GM23338 (cell line): ENCODE data around the gene RHBDF2. TPM values are rescaled to one million over a fixed set of nuclear protein-coding genes. Genes with fewer than 3 reads are reported as not detected.

Source experiments
- ATAC-seq: fragments of 200-7000 bp; cut with Tn5 transposase; 3 replicates; pipeline ENCODE4 v1.9.1; 2020
- DNase-seq: peaks from one replicate; pipeline ENCODE4 v3.0.0-alpha.2; 2015; ENCODE audit warnings: low spot score
- H2AFZ ChIP-seq: fragments of 200-600 bp; sonication (generic); 2 replicates; pipeline ENCODE4 v1.8.0; 2016; ENCODE audit warnings: antibody characterized with exemption, mild to moderate bottlenecking, moderate library complexity
- H3F3A ChIP-seq: fragments of 200-600 bp; sonication (generic); replicated peaks from 2 replicates; pipeline ENCODE4 v1.8.0; 2017; ENCODE audit warnings: antibody characterized with exemption, mixed run types, low read depth
- H3K27ac ChIP-seq: fragments of 200-600 bp; sonication (generic); 2 replicates; pipeline ENCODE4 v1.6.1; 2016; ENCODE audit warnings: low read depth
- H3K27me3 ChIP-seq: fragments of 200-600 bp; sonication (generic); 2 replicates; pipeline ENCODE4 v1.8.0; 2016; ENCODE audit warnings: mild to moderate bottlenecking, mixed run types, moderate library complexity; ENCODE audit not compliant: insufficient read depth
- H3K36me3 ChIP-seq: fragments of 200-600 bp; sonication (generic); 2 replicates; pipeline ENCODE4 v1.8.0; 2016; ENCODE audit warnings: mild to moderate bottlenecking; ENCODE audit not compliant: insufficient read depth
- H3K4me1 ChIP-seq: fragments of 200-600 bp; sonication (generic); 2 replicates; pipeline ENCODE4 v1.8.0; 2016; ENCODE audit warnings: mild to moderate bottlenecking, moderate library complexity; ENCODE audit not compliant: insufficient read depth
- H3K4me2 ChIP-seq: fragments of 200-600 bp; sonication (generic); 2 replicates; pipeline ENCODE4 v1.7.1; 2017; ENCODE audit warnings: mixed run types
- H3K4me3 ChIP-seq: fragments of 200-600 bp; sonication (generic); 2 replicates; pipeline ENCODE4 v1.6.1; 2016; ENCODE audit warnings: mixed run types
- H3K79me2 ChIP-seq: fragments of 200-600 bp; sonication (generic); replicated peaks from 2 replicates; pipeline ENCODE4 v1.8.0; 2017; ENCODE audit warnings: mild to moderate bottlenecking; ENCODE audit not compliant: insufficient read depth
- H3K9me2 ChIP-seq: fragments of 200-600 bp; sonication (generic); 2 replicates; pipeline ENCODE4 v1.8.0; 2017; ENCODE audit not compliant: insufficient read depth
- H4K20me1 ChIP-seq: fragments of 200-600 bp; sonication (generic); replicated peaks from 2 replicates; pipeline ENCODE4 v1.8.0; 2017; ENCODE audit warnings: mild to moderate bottlenecking; ENCODE audit not compliant: insufficient read depth
- H3K27ac Mint-ChIP-seq: 2 replicates; pipeline ENCODE4 v1.8.0; 2020; ENCODE audit warnings: inconsistent platforms, mild to moderate bottlenecking, moderate library complexity, mixed read lengths
- H3K27me3 Mint-ChIP-seq: 3 replicates; pipeline ENCODE4 v1.8.0; 2022; ENCODE audit warnings: low read depth, mild to moderate bottlenecking, moderate library complexity, mixed read lengths, inconsistent platforms; ENCODE audit not compliant: insufficient read depth, poor library complexity
- H3K36me3 Mint-ChIP-seq: 3 replicates; pipeline ENCODE4 v1.8.0; 2021; ENCODE audit warnings: low read depth, mild to moderate bottlenecking, inconsistent platforms, moderate library complexity, mixed read lengths
- H3K4me1 Mint-ChIP-seq: 3 replicates; pipeline ENCODE4 v1.8.0; 2020; ENCODE audit warnings: mild to moderate bottlenecking, inconsistent platforms, mixed read lengths
- H3K4me3 Mint-ChIP-seq: 3 replicates; pipeline ENCODE4 v1.8.0; 2021; ENCODE audit warnings: moderate library complexity, mild to moderate bottlenecking, inconsistent platforms, mixed read lengths
- H3K9me3 Mint-ChIP-seq: 3 replicates; pipeline ENCODE4 v1.8.0; 2020; ENCODE audit warnings: moderate library complexity, mild to moderate bottlenecking, inconsistent platforms, mixed read lengths
- CREB1 ChIP-seq: fragments of 250-450 bp; sonication (Bioruptor Pico); IDR thresholded peaks from 2 replicates; pipeline ENCODE4 v1.5.0; 2020; ENCODE audit warnings: low read depth, mild to moderate bottlenecking, moderate library complexity
- EZH2 ChIP-seq: fragments of 200-600 bp; sonication (generic); IDR thresholded peaks from one replicate; pipeline ENCODE4 v1.8.0; 2017; ENCODE audit warnings: antibody characterized with exemption, mild to moderate bottlenecking, low read depth; ENCODE audit not compliant: unreplicated experiment
- EZH2phosphoT487 ChIP-seq: fragments of 200-600 bp; sonication (generic); IDR thresholded peaks from one replicate; pipeline ENCODE4 v1.8.1; 2018; ENCODE audit warnings: antibody characterized with exemption; ENCODE audit not compliant: unreplicated experiment
- JUNB ChIP-seq: IDR thresholded peaks from one replicate; pipeline ENCODE4 v1.6.1; 2016; ENCODE audit warnings: antibody characterized with exemption; ENCODE audit not compliant: unreplicated experiment
- NANOG ChIP-seq: IDR thresholded peaks from 2 replicates; pipeline ENCODE4 v1.6.1; 2016; ENCODE audit warnings: antibody characterized with exemption, borderline replicate concordance
- POLR2AphosphoS5 ChIP-seq: IDR thresholded peaks from 2 replicates; pipeline ENCODE4 v1.6.1; 2016; ENCODE audit warnings: antibody characterized with exemption, low read depth
- STAT1 ChIP-seq: IDR thresholded peaks from one replicate; pipeline ENCODE4 v1.6.1; 2016; ENCODE audit warnings: antibody characterized with exemption; ENCODE audit not compliant: unreplicated experiment
- ZNF114 ChIP-seq: fragments of 250-450 bp; sonication (Bioruptor Pico); IDR thresholded peaks from 2 replicates; pipeline ENCODE4 v1.5.0; 2020; ENCODE audit warnings: mild to moderate bottlenecking, moderate library complexity
- ZNF331 ChIP-seq: fragments of 250-450 bp; sonication (Bioruptor Pico); IDR thresholded peaks from 2 replicates; pipeline ENCODE4 v1.5.0; 2020; ENCODE audit warnings: low read depth, mild to moderate bottlenecking, moderate library complexity
- polyA plus RNA-seq: library from polyadenylated mRNA; unstranded; fragments of >200 nt; fragmentation: Nextera tagmentation; extraction: Ambion mirVana; gene quantifications from 2 replicates; pipeline ENCODE4 v1.2.1, GENCODE V29; 2016
- total RNA-seq: library from RNA; depleted of rRNA; stranded (reverse); fragments of >200 nt; shearing (Covaris generic); gene quantifications from 2 replicates; pipeline ENCODE4 v1.2.3, GENCODE V29; 2014
- TF ChIP-seq, protein P1 (sequence below): IDR thresholded peaks from 2 replicates; pipeline ENCODE4 v1.6.1; 2016; ENCODE audit warnings: antibody characterized with exemption
- TF ChIP-seq, protein P2 (sequence below), 2 experiments: fragments of 200-600 bp in 1 of 2; sonication (generic) in 1 of 2; conservative IDR thresholded peaks; 2 replicates each; pipeline versions ENCODE4 v1.5.1 to v1.6.1; 2016 to 2017; ENCODE audit warnings: antibody characterized with exemption in 2 of 2, low read depth in 2 of 2, mild to moderate bottlenecking in 2 of 2, moderate library complexity in 1 of 2
- TF ChIP-seq, protein P3 (sequence below): fragments of 250-450 bp; sonication (Bioruptor Pico); IDR thresholded peaks from 2 replicates; pipeline ENCODE4 v1.5.0; 2020; ENCODE audit warnings: mild to moderate bottlenecking, moderate library complexity

RHBDF2 gene
- total and polyA plus RNA-seq, 2 experiments from 2014 or later: 9.4 to 29.5 TPM

GRCh38 chr17:76497699-76497978 is 3.6 kb downstream of the RHBDF2 start:
- Histone ChIP-seq H3K79me2 (peaks cover 3% of the 10 kb centered on the region; the same call in 1 of the 2 replicates), H3K27me3 (peaks cover 4% of the 10 kb centered on the region; the same call in 1 of the 2 replicates), H2AFZ (no peak overlapping the region), H3K9me2 (no peaks in the 10 kb centered on the region), H3K4me2 (peak overlapping the region; percentile 60; the same call in 1 of the 2 replicates), H3F3A (0 out of 2 replicates have a peak, but pooled peaks cover 3% of the 10 kb centered on the region), H3K36me3 (no peaks in the 10 kb centered on the region), H3K27ac (no peak overlapping the region), H3K4me1 (peaks cover 32% of the 10 kb centered on the region), H4K20me1 (peaks cover 6% of the 10 kb centered on the region; the same call in 1 of the 2 replicates), H3K4me3 (no peak overlapping the region)
- ATAC-seq: no peak
- H3K36me3 Mint-ChIP-seq: no peaks in the 10 kb centered on the region
- no peak overlapping the region for H3K4me3 Mint-ChIP-seq
- H3K27ac Mint-ChIP-seq: no peak overlapping the region
- peaks cover 57% of the 10 kb centered on the region for H3K4me1 Mint-ChIP-seq
- peaks cover 19% of the 10 kb centered on the region for H3K27me3 Mint-ChIP-seq
- H3K9me3 Mint-ChIP-seq: no peaks in the 10 kb centered on the region
- DNase-seq: no peak
- TF ChIP-seq, protein P1, sequence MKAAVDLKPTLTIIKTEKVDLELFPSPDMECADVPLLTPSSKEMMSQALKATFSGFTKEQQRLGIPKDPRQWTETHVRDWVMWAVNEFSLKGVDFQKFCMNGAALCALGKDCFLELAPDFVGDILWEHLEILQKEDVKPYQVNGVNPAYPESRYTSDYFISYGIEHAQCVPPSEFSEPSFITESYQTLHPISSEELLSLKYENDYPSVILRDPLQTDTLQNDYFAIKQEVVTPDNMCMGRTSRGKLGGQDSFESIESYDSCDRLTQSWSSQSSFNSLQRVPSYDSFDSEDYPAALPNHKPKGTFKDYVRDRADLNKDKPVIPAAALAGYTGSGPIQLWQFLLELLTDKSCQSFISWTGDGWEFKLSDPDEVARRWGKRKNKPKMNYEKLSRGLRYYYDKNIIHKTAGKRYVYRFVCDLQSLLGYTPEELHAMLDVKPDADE: no peak
- TF ChIP-seq ZNF331 (CRISPR knock-in tag): no peak
- TF ChIP-seq EZH2: no peak
- TF ChIP-seq NANOG: no peak
- TF ChIP-seq POLR2AphosphoS5: no peak
- no peak for TF ChIP-seq STAT1
- TF ChIP-seq ZNF114: no peak
- no peak for TF ChIP-seq EZH2phosphoT487
- TF ChIP-seq, protein P2, sequence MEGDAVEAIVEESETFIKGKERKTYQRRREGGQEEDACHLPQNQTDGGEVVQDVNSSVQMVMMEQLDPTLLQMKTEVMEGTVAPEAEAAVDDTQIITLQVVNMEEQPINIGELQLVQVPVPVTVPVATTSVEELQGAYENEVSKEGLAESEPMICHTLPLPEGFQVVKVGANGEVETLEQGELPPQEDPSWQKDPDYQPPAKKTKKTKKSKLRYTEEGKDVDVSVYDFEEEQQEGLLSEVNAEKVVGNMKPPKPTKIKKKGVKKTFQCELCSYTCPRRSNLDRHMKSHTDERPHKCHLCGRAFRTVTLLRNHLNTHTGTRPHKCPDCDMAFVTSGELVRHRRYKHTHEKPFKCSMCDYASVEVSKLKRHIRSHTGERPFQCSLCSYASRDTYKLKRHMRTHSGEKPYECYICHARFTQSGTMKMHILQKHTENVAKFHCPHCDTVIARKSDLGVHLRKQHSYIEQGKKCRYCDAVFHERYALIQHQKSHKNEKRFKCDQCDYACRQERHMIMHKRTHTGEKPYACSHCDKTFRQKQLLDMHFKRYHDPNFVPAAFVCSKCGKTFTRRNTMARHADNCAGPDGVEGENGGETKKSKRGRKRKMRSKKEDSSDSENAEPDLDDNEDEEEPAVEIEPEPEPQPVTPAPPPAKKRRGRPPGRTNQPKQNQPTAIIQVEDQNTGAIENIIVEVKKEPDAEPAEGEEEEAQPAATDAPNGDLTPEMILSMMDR (conservative IDR thresholded peaks at IDR 0.05; ENCODE audit: low read depth in 2 of 2): no peak
- TF ChIP-seq JUNB: no peak
- TF ChIP-seq, protein P3, sequence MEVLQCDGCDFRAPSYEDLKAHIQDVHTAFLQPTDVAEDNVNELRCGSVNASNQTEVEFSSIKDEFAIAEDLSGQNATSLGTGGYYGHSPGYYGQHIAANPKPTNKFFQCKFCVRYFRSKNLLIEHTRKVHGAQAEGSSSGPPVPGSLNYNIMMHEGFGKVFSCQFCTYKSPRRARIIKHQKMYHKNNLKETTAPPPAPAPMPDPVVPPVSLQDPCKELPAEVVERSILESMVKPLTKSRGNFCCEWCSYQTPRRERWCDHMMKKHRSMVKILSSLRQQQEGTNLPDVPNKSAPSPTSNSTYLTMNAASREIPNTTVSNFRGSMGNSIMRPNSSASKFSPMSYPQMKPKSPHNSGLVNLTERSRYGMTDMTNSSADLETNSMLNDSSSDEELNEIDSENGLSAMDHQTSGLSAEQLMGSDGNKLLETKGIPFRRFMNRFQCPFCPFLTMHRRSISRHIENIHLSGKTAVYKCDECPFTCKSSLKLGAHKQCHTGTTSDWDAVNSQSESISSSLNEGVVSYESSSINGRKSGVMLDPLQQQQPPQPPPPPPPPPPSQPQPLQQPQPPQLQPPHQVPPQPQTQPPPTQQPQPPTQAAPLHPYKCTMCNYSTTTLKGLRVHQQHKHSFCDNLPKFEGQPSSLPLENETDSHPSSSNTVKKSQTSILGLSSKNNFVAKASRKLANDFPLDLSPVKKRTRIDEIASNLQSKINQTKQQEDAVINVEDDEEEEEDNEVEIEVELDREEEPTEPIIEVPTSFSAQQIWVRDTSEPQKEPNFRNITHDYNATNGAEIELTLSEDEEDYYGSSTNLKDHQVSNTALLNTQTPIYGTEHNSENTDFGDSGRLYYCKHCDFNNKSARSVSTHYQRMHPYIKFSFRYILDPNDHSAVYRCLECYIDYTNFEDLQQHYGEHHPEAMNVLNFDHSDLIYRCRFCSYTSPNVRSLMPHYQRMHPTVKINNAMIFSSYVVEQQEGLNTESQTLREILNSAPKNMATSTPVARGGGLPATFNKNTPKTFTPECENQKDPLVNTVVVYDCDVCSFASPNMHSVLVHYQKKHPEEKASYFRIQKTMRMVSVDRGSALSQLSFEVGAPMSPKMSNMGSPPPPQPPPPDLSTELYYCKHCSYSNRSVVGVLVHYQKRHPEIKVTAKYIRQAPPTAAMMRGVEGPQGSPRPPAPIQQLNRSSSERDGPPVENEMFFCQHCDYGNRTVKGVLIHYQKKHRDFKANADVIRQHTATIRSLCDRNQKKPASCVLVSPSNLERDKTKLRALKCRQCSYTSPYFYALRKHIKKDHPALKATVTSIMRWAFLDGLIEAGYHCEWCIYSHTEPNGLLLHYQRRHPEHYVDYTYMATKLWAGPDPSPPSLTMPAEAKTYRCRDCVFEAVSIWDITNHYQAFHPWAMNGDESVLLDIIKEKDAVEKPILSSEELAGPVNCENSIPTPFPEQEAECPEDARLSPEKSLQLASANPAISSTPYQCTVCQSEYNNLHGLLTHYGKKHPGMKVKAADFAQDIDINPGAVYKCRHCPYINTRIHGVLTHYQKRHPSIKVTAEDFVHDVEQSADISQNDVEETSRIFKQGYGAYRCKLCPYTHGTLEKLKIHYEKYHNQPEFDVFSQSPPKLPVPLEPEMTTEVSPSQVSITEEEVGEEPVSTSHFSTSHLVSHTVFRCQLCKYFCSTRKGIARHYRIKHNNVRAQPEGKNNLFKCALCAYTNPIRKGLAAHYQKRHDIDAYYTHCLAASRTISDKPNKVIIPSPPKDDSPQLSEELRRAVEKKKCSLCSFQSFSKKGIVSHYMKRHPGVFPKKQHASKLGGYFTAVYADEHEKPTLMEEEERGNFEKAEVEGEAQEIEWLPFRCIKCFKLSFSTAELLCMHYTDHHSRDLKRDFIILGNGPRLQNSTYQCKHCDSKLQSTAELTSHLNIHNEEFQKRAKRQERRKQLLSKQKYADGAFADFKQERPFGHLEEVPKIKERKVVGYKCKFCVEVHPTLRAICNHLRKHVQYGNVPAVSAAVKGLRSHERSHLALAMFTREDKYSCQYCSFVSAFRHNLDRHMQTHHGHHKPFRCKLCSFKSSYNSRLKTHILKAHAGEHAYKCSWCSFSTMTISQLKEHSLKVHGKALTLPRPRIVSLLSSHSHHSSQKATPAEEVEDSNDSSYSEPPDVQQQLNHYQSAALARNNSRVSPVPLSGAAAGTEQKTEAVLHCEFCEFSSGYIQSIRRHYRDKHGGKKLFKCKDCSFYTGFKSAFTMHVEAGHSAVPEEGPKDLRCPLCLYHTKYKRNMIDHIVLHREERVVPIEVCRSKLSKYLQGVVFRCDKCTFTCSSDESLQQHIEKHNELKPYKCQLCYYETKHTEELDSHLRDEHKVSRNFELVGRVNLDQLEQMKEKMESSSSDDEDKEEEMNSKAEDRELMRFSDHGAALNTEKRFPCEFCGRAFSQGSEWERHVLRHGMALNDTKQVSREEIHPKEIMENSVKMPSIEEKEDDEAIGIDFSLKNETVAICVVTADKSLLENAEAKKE: no peak
- no peak for TF ChIP-seq CREB1 (CRISPR knock-in tag)
